ENCODE results near the gene GHRHR.

DNA sequence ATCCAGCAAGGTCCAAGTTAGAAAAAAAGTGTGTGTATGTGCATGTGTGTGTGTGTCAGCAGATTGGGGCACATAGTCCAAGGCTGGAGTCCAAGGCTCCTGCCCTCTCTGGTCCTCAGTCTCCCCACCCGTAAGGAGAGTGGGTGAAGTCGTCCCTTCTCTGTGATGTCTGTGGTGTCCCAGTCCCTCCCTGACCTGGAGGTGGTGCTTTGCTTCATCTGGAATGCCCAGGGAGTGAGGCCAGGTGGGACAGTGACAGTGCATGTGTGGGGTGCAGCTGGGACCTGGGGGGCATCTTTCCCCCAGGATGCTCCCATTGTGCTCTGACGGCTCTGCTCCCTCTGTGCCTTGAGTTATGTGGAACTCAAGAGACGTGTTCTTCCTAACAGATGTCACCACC, 34.1 kb upstream of the GHRHR start:
- TF ChIP-seq, protein P1, sequence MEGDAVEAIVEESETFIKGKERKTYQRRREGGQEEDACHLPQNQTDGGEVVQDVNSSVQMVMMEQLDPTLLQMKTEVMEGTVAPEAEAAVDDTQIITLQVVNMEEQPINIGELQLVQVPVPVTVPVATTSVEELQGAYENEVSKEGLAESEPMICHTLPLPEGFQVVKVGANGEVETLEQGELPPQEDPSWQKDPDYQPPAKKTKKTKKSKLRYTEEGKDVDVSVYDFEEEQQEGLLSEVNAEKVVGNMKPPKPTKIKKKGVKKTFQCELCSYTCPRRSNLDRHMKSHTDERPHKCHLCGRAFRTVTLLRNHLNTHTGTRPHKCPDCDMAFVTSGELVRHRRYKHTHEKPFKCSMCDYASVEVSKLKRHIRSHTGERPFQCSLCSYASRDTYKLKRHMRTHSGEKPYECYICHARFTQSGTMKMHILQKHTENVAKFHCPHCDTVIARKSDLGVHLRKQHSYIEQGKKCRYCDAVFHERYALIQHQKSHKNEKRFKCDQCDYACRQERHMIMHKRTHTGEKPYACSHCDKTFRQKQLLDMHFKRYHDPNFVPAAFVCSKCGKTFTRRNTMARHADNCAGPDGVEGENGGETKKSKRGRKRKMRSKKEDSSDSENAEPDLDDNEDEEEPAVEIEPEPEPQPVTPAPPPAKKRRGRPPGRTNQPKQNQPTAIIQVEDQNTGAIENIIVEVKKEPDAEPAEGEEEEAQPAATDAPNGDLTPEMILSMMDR (IDR thresholded peaks at IDR 0.05; ENCODE audit: low read depth, low read length, poor library complexity, severe bottlenecking): no peak
- no peak for TF ChIP-seq EZH2phosphoT487 (IDR thresholded peaks at IDR 0.05; ENCODE audit: borderline replicate concordance, low read length)
